ENCODE measurements around the gene F5. TPM values are rescaled to one million over a fixed set of nuclear protein-coding genes. Genes with fewer than 3 reads are reported as not detected.
"Not testable (repeated sequence)": the region's sequence is repeated elsewhere in the genome, so short reads cannot be mapped to it uniquely, and the experiment has no call there.

The F5 gene
- total and polyA plus RNA-seq, 2 experiments from 2014 or later, result 0.16 TPM; not detected in 1

- not testable (repeated sequence) for H3K27me3 Mint-ChIP-seq (ENCODE audit: insufficient read depth, low read depth, poor library complexity)
Measured at GRCh38 chr1:169503601-169504000, 82.7 kb downstream of the F5 start.

GRCh38 chr1:169499807-169500206 lies 86.5 kb downstream of the F5 start:
- ATAC-seq (no peak), DNase-seq (ENCODE audit: low spot score) (no peak)
- Histone ChIP-seq H2AFZ (no peak overlapping the region), H3K27me3 (ENCODE audit: insufficient read depth) (no peaks in the 10 kb centered on the region), H3F3A (replicated peaks; ENCODE audit: low read depth) (no peaks in the 10 kb centered on the region), H3K9me2 (ENCODE audit: insufficient read depth) (no peaks in the 10 kb centered on the region), H3K4me3 (no peak overlapping the region), H3K27ac (ENCODE audit: low read depth) (no peak overlapping the region), H3K36me3 (ENCODE audit: insufficient read depth) (no peaks in the 10 kb centered on the region), H3K79me2 (replicated peaks; ENCODE audit: insufficient read depth) (no peaks in the 10 kb centered on the region), H4K20me1 (replicated peaks; ENCODE audit: insufficient read depth) (no peaks in the 10 kb centered on the region), H3K4me2 (no peak overlapping the region), H3K4me1 (ENCODE audit: insufficient read depth) (no peaks in the 10 kb centered on the region)
- Mint-ChIP-seq H3K27me3 (ENCODE audit: insufficient read depth, low read depth, poor library complexity) (no peaks in the 10 kb centered on the region), H3K4me1 (no peaks in the 10 kb centered on the region), H3K36me3 (ENCODE audit: low read depth) (no peaks in the 10 kb centered on the region), H3K4me3 (no peak overlapping the region), H3K27ac (no peak overlapping the region), H3K9me3 (peaks cover 8% of the 10 kb centered on the region; the same call in 2 of the 3 replicates)
- no peak for TF ChIP-seq STAT1 (IDR thresholded peaks at IDR 0.05; ENCODE audit: unreplicated experiment)
- TF ChIP-seq ETS1 (IDR thresholded peaks at IDR 0.05), result no peak
- TF ChIP-seq CREB1 (CRISPR knock-in tag; IDR thresholded peaks at IDR 0.05; ENCODE audit: low read depth), result no peak
- TF ChIP-seq POLR2AphosphoS5 (IDR thresholded peaks at IDR 0.05; ENCODE audit: low read depth), result no peak

More at GRCh38 chr1:169503601-169504000, 82.7 kb downstream of the F5 start:
- H3K4me1 ChIP-seq (ENCODE audit: insufficient read depth); H3K4me3 Mint-ChIP-seq; H3K36me3 Mint-ChIP-seq (ENCODE audit: low read depth); H4K20me1 ChIP-seq (replicated peaks; ENCODE audit: insufficient read depth); H2AFZ ChIP-seq; H3K4me2 ChIP-seq; H3K9me3 Mint-ChIP-seq; H3K27me3 ChIP-seq (ENCODE audit: insufficient read depth); H3K4me3 ChIP-seq; H3K4me1 Mint-ChIP-seq; H3K9me2 ChIP-seq (ENCODE audit: insufficient read depth); ATAC-seq; H3K27ac Mint-ChIP-seq; H3K79me2 ChIP-seq (replicated peaks; ENCODE audit: insufficient read depth); DNase-seq (ENCODE audit: low spot score); H3F3A ChIP-seq (replicated peaks; ENCODE audit: low read depth); H3K27ac ChIP-seq (ENCODE audit: low read depth); H3K36me3 ChIP-seq (ENCODE audit: insufficient read depth): not testable (repeated sequence)

- peaks cover 5% of the 10 kb centered on the region; the same call in 2 of the 3 replicates for H3K9me3 Mint-ChIP-seq
- Histone ChIP-seq H3K36me3 (ENCODE audit: insufficient read depth) (no peaks in the 10 kb centered on the region), H3K4me1 (ENCODE audit: insufficient read depth) (no peaks in the 10 kb centered on the region), H3K4me3 (no peak overlapping the region), H2AFZ (no peak overlapping the region), H4K20me1 (replicated peaks; ENCODE audit: insufficient read depth) (no peaks in the 10 kb centered on the region), H3K79me2 (replicated peaks; ENCODE audit: insufficient read depth) (no peaks in the 10 kb centered on the region), H3K27me3 (ENCODE audit: insufficient read depth) (no peaks in the 10 kb centered on the region), H3K4me2 (no peak overlapping the region), H3K27ac (ENCODE audit: low read depth) (no peak overlapping the region), H3K9me2 (ENCODE audit: insufficient read depth) (no peaks in the 10 kb centered on the region), H3F3A (replicated peaks; ENCODE audit: low read depth) (no peaks in the 10 kb centered on the region)
- no peak for ATAC-seq
- no peaks in the 10 kb centered on the region for H3K36me3 Mint-ChIP-seq (ENCODE audit: low read depth)
- no peak for DNase-seq (ENCODE audit: low spot score)
- no peak overlapping the region for H3K27ac Mint-ChIP-seq
- no peaks in the 10 kb centered on the region for H3K4me1 Mint-ChIP-seq
- no peaks in the 10 kb centered on the region for H3K27me3 Mint-ChIP-seq (ENCODE audit: insufficient read depth, low read depth, poor library complexity)
- H3K4me3 Mint-ChIP-seq, result no peak overlapping the region
- TF ChIP-seq STAT1 (IDR thresholded peaks at IDR 0.05; ENCODE audit: unreplicated experiment) (no peak), NANOG (IDR thresholded peaks at IDR 0.05; ENCODE audit: borderline replicate concordance) (no peak), CTCF (conservative IDR thresholded peaks at IDR 0.05; ENCODE audit: low read depth in 2 of 2) (no peak), JUNB (IDR thresholded peaks at IDR 0.05; ENCODE audit: unreplicated experiment) (no peak), POLR2AphosphoS5 (IDR thresholded peaks at IDR 0.05; ENCODE audit: low read depth) (no peak), ETS1 (IDR thresholded peaks at IDR 0.05) (no peak), CREB1 (CRISPR knock-in tag; IDR thresholded peaks at IDR 0.05; ENCODE audit: low read depth) (no peak), ZNF331 (CRISPR knock-in tag; IDR thresholded peaks at IDR 0.05; ENCODE audit: low read depth) (no peak), ZNF114 (CRISPR knock-in tag; IDR thresholded peaks at IDR 0.05) (no peak), EZH2 (IDR thresholded peaks at IDR 0.05; ENCODE audit: low read depth, unreplicated experiment) (no peak), EZH2phosphoT487 (IDR thresholded peaks at IDR 0.05; ENCODE audit: unreplicated experiment) (no peak)
Measured at GRCh38 chr1:169497317-169497716, 89.0 kb downstream of the F5 start.
